Kidney (tissue), 14 donors: Measurements from ENCODE around the gene TMEM87B. TPM values are rescaled to one million over a fixed set of nuclear protein-coding genes. Genes with fewer than 3 reads are reported as not detected.

Source experiments
- DNase-seq, 5 donors: peaks; one replicate each; pipeline ENCODE4 v3.0.0-alpha.2; 2013 to 2020
- FAIRE-seq: peaks from 2 replicates; lab custom pipeline; 2012; peaks lifted over from hg19 to GRCh38; lab: Jason Lieb, UNC
- H3K27ac ChIP-seq, 2 donors: one replicate each; pipeline ENCODE4 v1.7.0; 2013; ENCODE audit warnings: low read depth in 2 of 2, low read length in 2 of 2, inconsistent platforms in 1 of 2
- H3K27me3 ChIP-seq: one replicate; pipeline ENCODE4 v1.7.1; 2013; ENCODE audit warnings: low read length, inconsistent platforms; ENCODE audit not compliant: control insufficient read depth, insufficient read depth
- H3K36me3 ChIP-seq, 3 donors: one replicate each; pipeline versions ENCODE4 v1.7.0 to v1.7.1; 2013; ENCODE audit warnings: low read length in 3 of 3, control low read depth in 1 of 3, inconsistent platforms in 1 of 3; ENCODE audit not compliant: insufficient read depth in 3 of 3, control insufficient read depth in 2 of 3
- H3K4me1 ChIP-seq, 3 donors: one replicate each; pipeline versions ENCODE4 v1.7.0 to v1.7.1; 2013; ENCODE audit warnings: low read length in 3 of 3, inconsistent platforms in 1 of 3, low read depth in 1 of 3; ENCODE audit not compliant: control insufficient read depth in 2 of 3, insufficient read depth in 2 of 3
- H3K4me3 ChIP-seq, 3 donors: one replicate each; pipeline versions ENCODE4 v1.7.0 to v1.8.1; 2013; ENCODE audit warnings: low read length in 3 of 3, control low read depth in 1 of 3, inconsistent platforms in 1 of 3
- H3K9ac ChIP-seq, 3 donors: one replicate each; pipeline versions ENCODE4 v1.7.0 to v1.7.1; 2013; ENCODE audit warnings: low read length in 3 of 3, control low read depth in 1 of 3, inconsistent platforms in 1 of 3
- H3K9me3 ChIP-seq, 3 donors: one replicate each; pipeline versions ENCODE4 v1.7.0 to v1.7.1; 2013; ENCODE audit warnings: low read length in 3 of 3, control low read depth in 1 of 3, inconsistent platforms in 1 of 3; ENCODE audit not compliant: control insufficient read depth in 2 of 3, insufficient read depth in 1 of 3
- intact Hi-C: fragments of 100-400 bp; cut with DNase I; formaldehyde crosslinking; loops from one replicate; pipeline ENCODE4 v1.11.1; 2022
- polyA plus RNA-seq: library from polyadenylated mRNA; stranded (reverse); fragments of 350-450 nt; fragmentation: Illumina TruSeq; extraction: RNeasy Lipid Tissue Mini Kit (QIAGEN cat#74804); gene quantifications from one replicate; pipeline ENCODE4 v1.2.3, GENCODE V29; 2014; ENCODE audit warnings: low read depth, low replicate concordance; ENCODE audit not compliant: insufficient read depth
- total RNA-seq: library from RNA; stranded (reverse); fragmentation: NEBNext Ultra II Directional; extraction: Animal tissue kit (Norgen Biotek cat#: 25700); gene quantifications from one replicate; pipeline ENCODE4 v1.2.1, GENCODE V29; 2021
- TF ChIP-seq, protein P1 (sequence below): IDR thresholded peaks from 3 replicates; pipeline ENCODE4 v1.5.1; 2012; ENCODE audit warnings: mild to moderate bottlenecking, moderate library complexity, borderline replicate concordance; ENCODE audit not compliant: insufficient read depth; ENCODE audit errors: extremely low read depth
- donor health status: control.
- donor health status: control.
- donor health status: control.
- donor health status: control.
- donor health status: control.
- donor health status: DM: yes; HTN: yes; CAD: no.
- donor health status: Normal renal cell carcinoma (clear cell type).

The TMEM87B gene
- total and polyA plus RNA-seq, 2 donors from 2014 or later, result 6.5 to 21.9 TPM

- FAIRE-seq (no peak), DNase-seq (no peak)
- H3K9me3 ChIP-seq, result no peaks in the 10 kb centered on the region
- TF ChIP-seq, protein P1, sequence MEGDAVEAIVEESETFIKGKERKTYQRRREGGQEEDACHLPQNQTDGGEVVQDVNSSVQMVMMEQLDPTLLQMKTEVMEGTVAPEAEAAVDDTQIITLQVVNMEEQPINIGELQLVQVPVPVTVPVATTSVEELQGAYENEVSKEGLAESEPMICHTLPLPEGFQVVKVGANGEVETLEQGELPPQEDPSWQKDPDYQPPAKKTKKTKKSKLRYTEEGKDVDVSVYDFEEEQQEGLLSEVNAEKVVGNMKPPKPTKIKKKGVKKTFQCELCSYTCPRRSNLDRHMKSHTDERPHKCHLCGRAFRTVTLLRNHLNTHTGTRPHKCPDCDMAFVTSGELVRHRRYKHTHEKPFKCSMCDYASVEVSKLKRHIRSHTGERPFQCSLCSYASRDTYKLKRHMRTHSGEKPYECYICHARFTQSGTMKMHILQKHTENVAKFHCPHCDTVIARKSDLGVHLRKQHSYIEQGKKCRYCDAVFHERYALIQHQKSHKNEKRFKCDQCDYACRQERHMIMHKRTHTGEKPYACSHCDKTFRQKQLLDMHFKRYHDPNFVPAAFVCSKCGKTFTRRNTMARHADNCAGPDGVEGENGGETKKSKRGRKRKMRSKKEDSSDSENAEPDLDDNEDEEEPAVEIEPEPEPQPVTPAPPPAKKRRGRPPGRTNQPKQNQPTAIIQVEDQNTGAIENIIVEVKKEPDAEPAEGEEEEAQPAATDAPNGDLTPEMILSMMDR, result no peak
- intact Hi-C loops, result no loop called here
- H3K9ac ChIP-seq, result no peak overlapping the region
- H3K4me1 ChIP-seq, result no peaks in the 10 kb centered on the region
- no peak overlapping the region for H3K4me3 ChIP-seq
- no peaks in the 10 kb centered on the region for H3K27me3 ChIP-seq
- no peak overlapping the region for H3K27ac ChIP-seq
- H3K36me3 ChIP-seq, result no peaks in the 10 kb centered on the region
Observed at GRCh38 chr2:112149866-112150435, 94.9 kb downstream of the TMEM87B start.

GRCh38 chr2:112150447-112150846, 95.4 kb downstream of the TMEM87B start:
- intact Hi-C loops, result no loop called here
- DNase-seq (peak in 2 of 5 donors; percentile 31 to 80), FAIRE-seq (no peak)
- H3K9ac ChIP-seq, result no peak overlapping the region
- no peaks in the 10 kb centered on the region for H3K27me3 ChIP-seq
- TF ChIP-seq, protein P1, result no peak
- no peaks in the 10 kb centered on the region for H3K36me3 ChIP-seq
- H3K27ac ChIP-seq, result no peak overlapping the region
- H3K9me3 ChIP-seq, result no peaks in the 10 kb centered on the region
- H3K4me1 ChIP-seq, result no peaks in the 10 kb centered on the region
- H3K4me3 ChIP-seq, result no peak overlapping the region

GRCh38 chr2:112150851-112151250, 95.8 kb downstream of the TMEM87B start:
- Histone ChIP-seq H3K9me3 (no peaks in the 10 kb centered on the region), H3K9ac (no peak overlapping the region), H3K27ac (no peak overlapping the region), H3K4me3 (no peak overlapping the region), H3K36me3 (no peaks in the 10 kb centered on the region), H3K4me1 (no peaks in the 10 kb centered on the region), H3K27me3 (no peaks in the 10 kb centered on the region)
- DNase-seq, result peak in 1 of 5 donors; percentile 45
- intact Hi-C loops, result no loop called here
- TF ChIP-seq, protein P1, result no peak
- no peak for FAIRE-seq

DNA sequence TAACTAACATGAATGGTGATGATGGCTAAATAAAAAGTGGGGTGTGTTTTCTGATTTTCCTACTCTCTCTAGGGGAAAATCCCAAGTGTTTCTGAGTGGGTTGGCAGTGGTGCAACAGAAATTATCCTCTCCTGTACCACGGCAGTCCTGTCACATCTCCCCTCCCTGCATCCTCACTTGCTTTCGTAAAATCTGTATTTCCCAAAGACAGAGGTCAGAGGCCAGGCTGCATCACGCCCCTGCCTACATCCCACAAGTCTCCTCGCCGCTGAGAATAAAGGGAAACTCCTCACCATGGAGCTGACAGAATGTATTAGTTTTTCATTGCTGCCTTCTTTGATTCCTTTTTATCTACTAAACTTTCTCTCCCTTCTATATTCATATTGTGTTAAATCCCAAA, 96.2 kb downstream of the TMEM87B start:
- no peak for FAIRE-seq
- TF ChIP-seq, protein P1, result no peak
- no peaks in the 10 kb centered on the region for H3K4me1 ChIP-seq
- H3K9ac ChIP-seq, result no peak overlapping the region
- H3K27ac ChIP-seq, result no peak overlapping the region
- H3K27me3 ChIP-seq, result no peaks in the 10 kb centered on the region
- peak in 1 of 5 donors; percentile 6 for DNase-seq
- H3K4me3 ChIP-seq, result no peak overlapping the region
- intact Hi-C loops, result no loop called here
- no peaks in the 10 kb centered on the region for H3K9me3 ChIP-seq
- H3K36me3 ChIP-seq, result no peaks in the 10 kb centered on the region
